HEK293 (cell line): ENCODE results near the gene SRRM5.
A peak's percentile ranks its signal among the peaks of the same experiment; 100 is the strongest.

ENCODE experiments used
- CTCF ChIA-PET: fragments of 350-600 bp; formaldehyde crosslinking; extraction: SDS; loops from one replicate; lab custom pipeline; 2021; ENCODE audit warnings: antibody characterized with exemption; lab: Yijun Ruan, JAX
- POLR2A ChIA-PET: fragments of 300-600 bp; formaldehyde crosslinking; extraction: SDS; loops from one replicate; lab custom pipeline; 2020; ENCODE audit warnings: antibody characterized with exemption, inconsistent platforms; lab: Yijun Ruan, JAX
- H3K27ac ChIP-seq: fragments of 200-500 bp; sonication (Bioruptor generic); 2 replicates; pipeline ENCODE4 v1.5.1; 2014; ENCODE audit warnings: low read depth, low read length, control low read depth, inconsistent platforms; ENCODE audit errors: extremely low read depth
- H3K36me3 ChIP-seq, 2 experiments: fragments of 200-500 bp in 1 of 2; sonication (Bioruptor generic) in 1 of 2; 1 replicate in 1 of 2; 2 replicates in 1 of 2; pipeline ENCODE4 v1.5.1; 2014 to 2017; ENCODE audit warnings: inconsistent platforms in 2 of 2, low read length in 2 of 2; ENCODE audit not compliant: control insufficient read depth in 2 of 2, insufficient read depth in 1 of 2
- H3K4me1 ChIP-seq: fragments of 200-500 bp; sonication (Bioruptor generic); 2 replicates; pipeline ENCODE4 v1.5.1; 2014; ENCODE audit warnings: mild to moderate bottlenecking, low read length, inconsistent platforms; ENCODE audit not compliant: control insufficient read depth, insufficient read depth
- H3K4me3 ChIP-seq: 2 replicates; pipeline ENCODE4 v1.5.1; 2011; ENCODE audit warnings: low read depth, mild to moderate bottlenecking, control low read depth, low read length, moderate library complexity
- H3K9me3 ChIP-seq: fragments of 200-500 bp; sonication (Bioruptor generic); 2 replicates; pipeline ENCODE4 v1.5.1; 2014; ENCODE audit warnings: low read depth, low read length, inconsistent platforms; ENCODE audit not compliant: control insufficient read depth, insufficient read depth
- EGR2 ChIP-seq: fragments of 450-650 bp; formaldehyde crosslinking; IDR thresholded peaks from 2 replicates; pipeline ENCODE4 v1.5.1; 2016; ENCODE audit warnings: low read depth, missing biosample characterization, missing genetic modification characterization
- IKZF3 ChIP-seq: fragments of 450-650 bp; IDR thresholded peaks from 2 replicates; pipeline ENCODE4 v1.5.0; 2018; ENCODE audit warnings: missing biosample characterization, mild to moderate bottlenecking, missing genetic modification characterization, moderate library complexity
- KLF1 ChIP-seq: fragments of 450-650 bp; formaldehyde crosslinking; IDR thresholded peaks from 2 replicates; pipeline ENCODE4 v1.5.1; 2016; ENCODE audit warnings: missing biosample characterization, missing genetic modification characterization
- KLF10 ChIP-seq: fragments of 450-650 bp; IDR thresholded peaks from 2 replicates; pipeline ENCODE4 v1.5.1; 2018; ENCODE audit warnings: missing biosample characterization, mild to moderate bottlenecking, missing genetic modification characterization
- KLF16 ChIP-seq: fragments of 450-650 bp; formaldehyde crosslinking; IDR thresholded peaks from 2 replicates; pipeline ENCODE4 v1.5.1; 2017; ENCODE audit warnings: missing biosample characterization, missing genetic modification characterization
- KLF9 ChIP-seq: fragments of 450-650 bp; formaldehyde crosslinking; IDR thresholded peaks from 2 replicates; pipeline ENCODE4 v1.5.1; 2016; ENCODE audit warnings: missing biosample characterization, missing genetic modification characterization, low read depth
- MZF1 ChIP-seq: fragments of 450-650 bp; formaldehyde crosslinking; IDR thresholded peaks from 2 replicates; pipeline ENCODE4 v1.5.1; 2017; ENCODE audit warnings: missing biosample characterization, missing genetic modification characterization, borderline replicate concordance
- PRDM1 ChIP-seq: fragments of 450-650 bp; formaldehyde crosslinking; IDR thresholded peaks from 2 replicates; pipeline ENCODE4; 2016; ENCODE audit warnings: missing biosample characterization, missing genetic modification characterization
- SETDB1 ChIP-seq: IDR thresholded peaks from one replicate; pipeline ENCODE4 v1.6.1; 2017; ENCODE audit warnings: mild to moderate bottlenecking, low read length, moderate library complexity, mixed read lengths; ENCODE audit not compliant: insufficient read length
- TSHZ1 ChIP-seq: fragments of 450-650 bp; formaldehyde crosslinking; IDR thresholded peaks from 2 replicates; pipeline ENCODE4 v1.5.1; 2016; ENCODE audit warnings: missing biosample characterization, missing genetic modification characterization, borderline replicate concordance
- YY2 ChIP-seq: fragments of 450-650 bp; formaldehyde crosslinking; IDR thresholded peaks from 2 replicates; pipeline ENCODE4 v1.5.1; 2016; ENCODE audit warnings: missing biosample characterization, missing genetic modification characterization
- ZNF132 ChIP-seq: fragments of 450-650 bp; formaldehyde crosslinking; IDR thresholded peaks from 2 replicates; pipeline ENCODE4 v1.5.1; 2017; ENCODE audit warnings: missing biosample characterization, missing genetic modification characterization, borderline replicate concordance
- ZNF140 ChIP-seq: fragments of 450-650 bp; formaldehyde crosslinking; IDR thresholded peaks from 2 replicates; pipeline ENCODE4 v1.5.1; 2016; ENCODE audit warnings: missing biosample characterization, missing genetic modification characterization
- ZNF146 ChIP-seq: fragments of 450-650 bp; formaldehyde crosslinking; IDR thresholded peaks from 2 replicates; pipeline ENCODE4 v1.5.1; 2016; ENCODE audit warnings: missing biosample characterization, missing genetic modification characterization
- ZNF19 ChIP-seq: fragments of 450-650 bp; formaldehyde crosslinking; IDR thresholded peaks from 2 replicates; pipeline ENCODE4; 2016; ENCODE audit warnings: missing biosample characterization, missing genetic modification characterization, low read depth
- ZNF274 ChIP-seq, 2 experiments: fragments of 200-500 bp in 1 of 2; fragments of 450-650 bp in 1 of 2; sonication (Bioruptor generic) in 1 of 2; formaldehyde crosslinking in 1 of 2; IDR thresholded peaks; 2 replicates each; pipeline versions ENCODE4 v1.5.1 to v1.6.1; 2014 to 2016; ENCODE audit warnings: borderline replicate concordance in 1 of 2, inconsistent platforms in 1 of 2, low read length in 1 of 2, missing biosample characterization in 1 of 2, missing genetic modification characterization in 1 of 2
- ZNF280C ChIP-seq: fragments of 450-650 bp; formaldehyde crosslinking; IDR thresholded peaks from 2 replicates; pipeline ENCODE4 v1.5.1; 2016; ENCODE audit warnings: missing biosample characterization, missing genetic modification characterization
- ZNF488 ChIP-seq: fragments of 450-650 bp; formaldehyde crosslinking; IDR thresholded peaks from 2 replicates; pipeline ENCODE4 v1.5.1; 2016; ENCODE audit warnings: missing biosample characterization, missing genetic modification characterization
- ZNF513 ChIP-seq: fragments of 450-650 bp; IDR thresholded peaks from 2 replicates; pipeline ENCODE4 v1.5.1; 2018; ENCODE audit warnings: missing biosample characterization, missing genetic modification characterization
- ZNF521 ChIP-seq: fragments of 450-650 bp; formaldehyde crosslinking; IDR thresholded peaks from 2 replicates; pipeline ENCODE4 v1.5.1; 2017; ENCODE audit warnings: missing biosample characterization, mild to moderate bottlenecking, missing genetic modification characterization
- ZNF544 ChIP-seq: fragments of 450-650 bp; formaldehyde crosslinking; IDR thresholded peaks from 2 replicates; pipeline ENCODE4 v1.5.0; 2017; ENCODE audit warnings: missing biosample characterization, missing genetic modification characterization
- ZNF555 ChIP-seq: fragments of 450-650 bp; formaldehyde crosslinking; conservative IDR thresholded peaks from 2 replicates; pipeline ENCODE4 v1.5.1; 2017; ENCODE audit warnings: missing biosample characterization, mild to moderate bottlenecking, missing genetic modification characterization, inconsistent platforms
- ZNF571 ChIP-seq: fragments of 450-650 bp; formaldehyde crosslinking; IDR thresholded peaks from 2 replicates; pipeline ENCODE4 v1.5.0; 2017; ENCODE audit warnings: missing biosample characterization, missing genetic modification characterization
- ZNF580 ChIP-seq: fragments of 450-650 bp; formaldehyde crosslinking; IDR thresholded peaks from 2 replicates; pipeline ENCODE4 v1.5.1; 2016; ENCODE audit warnings: missing biosample characterization, missing genetic modification characterization
- ZNF600 ChIP-seq: fragments of 450-650 bp; formaldehyde crosslinking; IDR thresholded peaks from 2 replicates; pipeline ENCODE4 v1.5.1; 2016; ENCODE audit warnings: missing biosample characterization, missing genetic modification characterization

The SRRM5 gene

GRCh38 chr19:43624933-43625332 is 13.0 kb downstream of the SRRM5 start:
- POLR2A ChIA-PET: interaction anchor here (0.6 to 2.2 kb wide), 3 partner anchors 16 to 73 kb away, joined by 4 to 8 read pairs (median 6); no protein-coding TSS in a partner anchor
- H3K36me3 ChIP-seq: peaks cover 5 to 20% of the 10 kb centered on the region in 2 experiments
- CTCF ChIA-PET: interaction anchor here (1.0 kb wide), 1 partner anchor 27 kb away, joined by 3 read pairs; no protein-coding TSS in a partner anchor
- no peak overlapping the region for H3K4me3 ChIP-seq
- no peaks in the 10 kb centered on the region for H3K9me3 ChIP-seq
- peak; percentile 71 for TF ChIP-seq IKZF3 (tag by site-specific recombination)
- TF ChIP-seq MZF1 (tag by site-specific recombination): no peak
- no peak for TF ChIP-seq KLF10 (tag by site-specific recombination)
- peak; percentile 41; the same call in 1 of the 2 replicates for TF ChIP-seq EGR2 (tag by site-specific recombination)
- no peak for TF ChIP-seq PRDM1 (tag by site-specific recombination)
- TF ChIP-seq ZNF513 (tag by site-specific recombination): no peak
- TF ChIP-seq ZNF555 (tag by site-specific recombination): no peak
- no peak for TF ChIP-seq ZNF274 (IDR thresholded peaks at IDR 0.05; ENCODE audit: low read length)
- TF ChIP-seq ZNF274 (tag by site-specific recombination; IDR thresholded peaks at IDR 0.05; ENCODE audit: borderline replicate concordance): no peak
- no peak for TF ChIP-seq ZNF580 (tag by site-specific recombination)
- TF ChIP-seq, all 188 proteins: peak for 2
- peaks cover 6% of the 10 kb centered on the region for H3K4me1 ChIP-seq
- no peak overlapping the region for H3K27ac ChIP-seq

GRCh38 chr19:43625918-43626579 is 14.2 kb downstream of the SRRM5 start:
- POLR2A ChIA-PET: interaction anchor here (1.1 to 2.2 kb wide), 5 partner anchors 12 to 77 kb away, joined by 3 to 8 read pairs (median 4); no protein-coding TSS in a partner anchor
- H3K27ac ChIP-seq: no peak overlapping the region
- H3K36me3 ChIP-seq: peaks cover 5 to 18% of the 10 kb centered on the region in 2 experiments
- H3K9me3 ChIP-seq: no peaks in the 10 kb centered on the region
- H3K4me1 ChIP-seq: no peaks in the 10 kb centered on the region
- no peak overlapping the region for H3K4me3 ChIP-seq
- CTCF ChIA-PET: interaction anchor here (0.8 to 1.0 kb wide), 3 partner anchors 17 to 71 kb away, joined by 3 to 4 read pairs (median 3); no protein-coding TSS in a partner anchor
- TF ChIP-seq ZNF280C (tag by site-specific recombination) (no peak), KLF16 (tag by site-specific recombination) (peak; percentile 43; the same call in 1 of the 2 replicates), KLF1 (tag by site-specific recombination) (peak; percentile 94), ZNF146 (no peak), YY2 (no peak), ZNF571 (tag by site-specific recombination) (no peak), ZNF544 (tag by site-specific recombination) (no peak), ZNF521 (tag by site-specific recombination) (no peak), ZNF488 (tag by site-specific recombination) (no peak), KLF9 (tag by site-specific recombination) (0 out of 2 replicates have a peak, but pooled peaks have one; percentile 30), SETDB1 (no peak), TSHZ1 (tag by site-specific recombination) (no peak), EGR2 (tag by site-specific recombination) (peak; percentile 83), ZNF140 (peak; percentile 100), ZNF600 (peak; percentile 89), ZNF19 (tag by site-specific recombination) (no peak), ZNF132 (no peak)
